PC-9 (cell line): ENCODE results near the gene GPHA2. TPM values are rescaled to one million over a fixed set of nuclear protein-coding genes. Genes with fewer than 3 reads are reported as not detected.

Experiments used
- BruUV-seq: library from RNA; stranded (reverse); fragments of 400-500 nt; replicated peaks from 2 replicates; lab custom pipeline; 2021; lab: Mats Ljungman, UMichigan
- CTCF ChIA-PET: fragments of 300-600 bp; sonication (Branson Sonifier 250); formaldehyde crosslinking; loops from one replicate; lab custom pipeline; 2022; ENCODE audit warnings: antibody characterized with exemption; lab: Charles Lee
- POLR2A ChIA-PET: fragments of 300-600 bp; sonication (Branson Sonifier 250); formaldehyde crosslinking; loops from one replicate; lab custom pipeline; 2022; ENCODE audit warnings: antibody characterized with exemption; ENCODE audit not compliant: unreplicated experiment; lab: Charles Lee
- DNase-seq, 2 experiments: peaks; one replicate each; pipeline versions ENCODE4 v3.0.0 to v3.0.0-alpha.2; 2015 to 2022; ENCODE audit warnings: mixed read lengths in 1 of 2
- H2AFZ ChIP-seq: fragments of 200-600 bp; sonication (generic); 2 replicates; pipeline ENCODE4 v1.8.1; 2017; ENCODE audit warnings: antibody characterized with exemption
- H3F3A ChIP-seq: fragments of 200-600 bp; sonication (generic); 2 replicates; pipeline ENCODE4 v1.8.1; 2017; ENCODE audit warnings: antibody characterized with exemption, mild to moderate bottlenecking, low read depth; ENCODE audit not compliant: insufficient read depth
- H3K27ac ChIP-seq: fragments of 200-600 bp; sonication (generic); 2 replicates; pipeline ENCODE4 v1.6.1; 2016; ENCODE audit warnings: mixed run types
- H3K27me3 ChIP-seq: fragments of 200-600 bp; sonication (generic); 2 replicates; pipeline ENCODE4 v1.6.1; 2016; ENCODE audit warnings: low read depth, mixed run types; ENCODE audit not compliant: insufficient read depth
- H3K36me3 ChIP-seq: fragments of 200-600 bp; sonication (generic); 2 replicates; pipeline ENCODE4 v1.6.1; 2016; ENCODE audit warnings: low read depth, mixed run types
- H3K4me1 ChIP-seq: fragments of 200-600 bp; sonication (generic); replicated peaks from 2 replicates; pipeline ENCODE4 v1.6.1; 2016; ENCODE audit warnings: mixed run types; ENCODE audit not compliant: insufficient read depth
- H3K4me2 ChIP-seq: fragments of 200-600 bp; sonication (generic); 2 replicates; pipeline ENCODE4 v1.6.1; 2017; ENCODE audit warnings: mixed run types
- H3K4me3 ChIP-seq: fragments of 200-600 bp; sonication (generic); 2 replicates; pipeline ENCODE4 v1.6.1; 2016; ENCODE audit warnings: mixed run types
- H3K79me2 ChIP-seq: fragments of 200-600 bp; sonication (generic); 2 replicates; pipeline ENCODE4 v1.6.1; 2017; ENCODE audit warnings: low read depth, mixed run types
- H3K9me2 ChIP-seq: fragments of 200-600 bp; sonication (generic); 2 replicates; pipeline ENCODE4 v1.8.1; 2017; ENCODE audit warnings: mild to moderate bottlenecking; ENCODE audit not compliant: insufficient read depth
- H3K9me3 ChIP-seq: fragments of 200-600 bp; sonication (generic); 2 replicates; pipeline ENCODE4 v1.8.1; 2016; ENCODE audit warnings: low read depth; ENCODE audit not compliant: insufficient read depth
- H4K20me1 ChIP-seq: fragments of 200-600 bp; sonication (generic); 2 replicates; pipeline ENCODE4 v1.8.1; 2017; ENCODE audit not compliant: insufficient read depth
- CTCF ChIP-seq: fragments of 200-600 bp; sonication (generic); conservative IDR thresholded peaks from 2 replicates; pipeline ENCODE4 v1.6.1; 2017; ENCODE audit warnings: mixed run types, antibody characterized with exemption, mild to moderate bottlenecking, moderate library complexity
- EZH2 ChIP-seq: fragments of 200-600 bp; sonication (generic); IDR thresholded peaks from 2 replicates; pipeline ENCODE4 v1.8.0; 2017; ENCODE audit warnings: antibody characterized with exemption, low read depth
- intact Hi-C: fragments of 100-400 bp; cut with micrococcal nuclease; formaldehyde crosslinking; loops from one replicate; pipeline ENCODE4 v1.10.0; 2022; ENCODE audit not compliant: unreplicated experiment
- total RNA-seq: library from RNA; stranded (reverse); gene quantifications from 2 replicates; pipeline ENCODE4 v1.2.3, GENCODE V29; 2021

Gene GPHA2
- total RNA-seq, 1 experiment from 2014 or later: 1.0 TPM

DNA sequence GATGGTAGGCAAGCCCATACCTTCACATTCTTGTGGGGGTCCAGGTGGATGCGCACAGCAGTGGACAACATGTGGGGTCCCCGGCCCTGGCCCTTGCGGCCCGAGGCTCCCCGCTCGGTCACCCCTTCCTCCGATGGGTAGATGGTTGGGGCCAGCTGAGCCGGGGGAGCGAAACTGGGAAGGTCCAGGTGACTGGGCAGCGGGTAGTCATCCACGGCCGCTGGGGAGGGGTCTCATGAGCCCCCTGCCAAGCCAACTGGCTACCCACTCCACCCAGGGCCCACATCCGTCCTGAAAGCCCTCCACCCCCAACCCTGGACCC, 29.4 kb downstream of the GPHA2 start:
- Histone ChIP-seq H3F3A (no peaks in the 10 kb centered on the region), H3K4me1 (no peaks in the 10 kb centered on the region), H3K27me3 (no peaks in the 10 kb centered on the region), H3K9me3 (no peaks in the 10 kb centered on the region), H3K9me2 (no peaks in the 10 kb centered on the region), H3K4me3 (no peak overlapping the region), H2AFZ (no peak overlapping the region), H3K4me2 (no peak overlapping the region), H3K36me3 (peaks cover 24% of the 10 kb centered on the region), H3K79me2 (no peaks in the 10 kb centered on the region), H4K20me1 (no peaks in the 10 kb centered on the region), H3K27ac (no peak overlapping the region)
- DNase-seq: no peak
- POLR2A ChIA-PET: no interaction called here
- TF ChIP-seq EZH2: no peak
- TF ChIP-seq CTCF: no peak
- BruUV-seq: no TSS peak
- CTCF ChIA-PET: no interaction called here
- intact Hi-C loops: no loop called here

GRCh38 chr11:64905516-64906313, 30.0 kb downstream of the GPHA2 start:
- intact Hi-C loops: no loop called here
- CTCF ChIA-PET: no interaction called here

DNA sequence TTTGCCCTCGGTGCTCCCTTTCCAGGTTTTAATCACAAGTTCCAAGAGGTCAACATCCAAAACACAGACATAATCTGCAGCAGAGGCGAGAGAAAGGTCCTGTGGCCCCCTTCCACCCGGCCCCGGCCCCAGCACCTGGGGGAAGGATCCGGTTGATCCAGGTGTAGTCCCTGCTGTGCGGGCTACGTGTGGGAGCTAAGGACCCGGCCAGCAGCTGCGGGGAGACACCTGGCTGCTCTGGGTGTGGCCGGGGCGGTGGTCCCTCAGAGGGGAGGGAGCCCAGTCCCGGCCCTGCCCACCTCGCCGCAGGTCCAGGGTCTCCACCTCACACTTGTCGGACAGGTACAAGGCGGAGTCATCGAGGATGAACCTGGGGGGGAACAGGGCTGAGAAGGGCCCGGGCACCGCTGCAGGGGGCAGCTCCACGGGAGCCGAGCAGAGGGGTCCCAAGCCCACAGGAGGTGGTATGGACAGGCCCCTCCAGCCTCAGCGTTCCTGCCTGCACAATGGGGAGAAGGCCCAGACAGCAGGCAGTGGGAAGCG, 32.3 kb downstream of the GPHA2 start:
- ChIA-PET POLR2A (no interaction called here), CTCF (no interaction called here)
- H3K79me2 ChIP-seq: no peaks in the 10 kb centered on the region
- no peaks in the 10 kb centered on the region; the same call in 1 of the 2 replicates for H4K20me1 ChIP-seq
- intact Hi-C loops: no loop called here
- TF ChIP-seq EZH2: no peak
- TF ChIP-seq CTCF: no peak
- H3K4me3 ChIP-seq: no peak overlapping the region
- H3K9me3 ChIP-seq: no peaks in the 10 kb centered on the region
- peaks cover 16% of the 10 kb centered on the region for H3K36me3 ChIP-seq
- no TSS peak for BruUV-seq
- H3F3A ChIP-seq: peaks cover 6% of the 10 kb centered on the region; the same call in 1 of the 2 replicates
- no peaks in the 10 kb centered on the region for H3K27me3 ChIP-seq
- H3K4me2 ChIP-seq: no peak overlapping the region
- no peak overlapping the region for H3K27ac ChIP-seq
- no peaks in the 10 kb centered on the region for H3K9me2 ChIP-seq
- no peaks in the 10 kb centered on the region for H3K4me1 ChIP-seq
- no peak overlapping the region for H2AFZ ChIP-seq
- DNase-seq: no peak

More at GRCh38 chr11:64905516-64906313, 30.0 kb downstream of the GPHA2 start:
- Histone ChIP-seq H3K27me3 (no peaks in the 10 kb centered on the region), H3F3A (no peaks in the 10 kb centered on the region), H3K79me2 (no peaks in the 10 kb centered on the region), H4K20me1 (no peaks in the 10 kb centered on the region; the same call in 1 of the 2 replicates), H2AFZ (no peak overlapping the region), H3K4me1 (no peaks in the 10 kb centered on the region), H3K27ac (no peak overlapping the region), H3K9me2 (no peaks in the 10 kb centered on the region), H3K4me2 (no peak overlapping the region), H3K36me3 (peaks cover 20% of the 10 kb centered on the region), H3K9me3 (no peaks in the 10 kb centered on the region), H3K4me3 (no peak overlapping the region)
- POLR2A ChIA-PET: no interaction called here
- TF ChIP-seq CTCF: no peak
- BruUV-seq: no TSS peak
- no peak for DNase-seq
